HCEC 1CT (cell line): ENCODE results near the gene CORO2A.
"Not testable (repeated sequence)": the region's sequence is repeated elsewhere in the genome, so short reads cannot be mapped to it uniquely, and the experiment has no call there.

ENCODE experiments used
- DNase-seq: peaks from one replicate; pipeline ENCODE4 v3.0.0-alpha.2; 2017

CORO2A gene

DNA sequence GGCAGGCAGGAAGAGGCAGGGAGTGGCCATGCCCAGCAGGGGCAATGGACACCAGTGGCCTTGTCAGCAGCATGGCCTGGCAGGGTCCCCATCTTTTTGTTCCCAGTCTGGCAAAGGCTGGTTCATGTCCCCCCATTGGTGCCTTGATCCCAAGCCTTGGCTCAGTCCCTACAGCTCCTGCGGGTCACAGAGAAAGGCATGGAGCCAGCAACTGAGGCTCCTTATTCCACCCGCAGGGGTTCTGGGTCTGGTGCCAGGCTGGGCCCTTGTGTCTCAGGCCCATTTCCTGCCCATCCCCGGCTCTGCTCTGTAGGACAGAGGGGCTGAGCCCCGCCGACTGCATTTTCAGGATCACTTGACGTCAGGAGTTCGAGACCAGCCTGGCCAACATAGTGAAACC is 87.4 kb downstream of the CORO2A start:
- no peak for DNase-seq

DNA sequence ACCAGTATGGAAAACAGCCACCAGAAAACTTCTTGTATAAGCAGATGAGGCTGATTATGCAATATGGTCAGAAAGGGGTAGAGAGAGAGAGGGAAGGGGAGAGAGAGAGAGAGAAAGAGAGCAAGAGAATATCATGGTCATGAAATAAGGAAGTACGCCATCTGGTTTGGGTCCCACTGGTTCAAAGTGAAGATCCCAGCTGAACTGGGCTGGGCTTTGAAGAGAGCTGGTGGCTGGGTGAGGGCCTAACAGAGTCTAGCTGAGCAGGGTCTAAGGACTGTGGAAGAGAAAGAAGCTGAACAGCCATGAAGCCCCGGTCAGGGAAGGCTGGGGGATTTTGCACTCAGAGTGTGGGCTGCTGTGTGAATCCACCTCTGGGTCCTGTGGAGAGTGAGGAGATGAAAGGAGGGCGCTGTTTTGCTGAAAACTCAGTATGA is 88.0 kb downstream of the CORO2A start:
- DNase-seq: no peak

DNA sequence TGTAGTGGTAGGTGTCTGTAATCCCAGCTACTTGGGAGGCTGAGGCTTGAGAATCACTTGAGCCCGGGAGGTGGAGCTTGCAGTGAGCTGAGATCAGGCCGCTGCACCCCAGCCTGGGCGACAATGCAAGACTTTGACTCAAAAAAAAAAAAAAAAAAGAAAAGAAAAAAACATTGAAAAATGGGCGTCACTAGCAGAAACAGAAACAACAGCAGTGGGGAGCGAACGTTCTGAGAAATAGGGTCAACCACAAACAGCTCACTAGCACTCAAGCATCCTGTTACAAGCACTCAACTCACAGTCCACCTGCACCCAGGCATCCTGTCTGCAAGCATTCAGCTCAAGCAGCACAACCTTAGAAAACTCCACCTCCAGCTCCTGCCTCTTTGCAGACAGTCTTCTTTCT is 90.6 kb downstream of the CORO2A start:
- DNase-seq: no peak

DNA sequence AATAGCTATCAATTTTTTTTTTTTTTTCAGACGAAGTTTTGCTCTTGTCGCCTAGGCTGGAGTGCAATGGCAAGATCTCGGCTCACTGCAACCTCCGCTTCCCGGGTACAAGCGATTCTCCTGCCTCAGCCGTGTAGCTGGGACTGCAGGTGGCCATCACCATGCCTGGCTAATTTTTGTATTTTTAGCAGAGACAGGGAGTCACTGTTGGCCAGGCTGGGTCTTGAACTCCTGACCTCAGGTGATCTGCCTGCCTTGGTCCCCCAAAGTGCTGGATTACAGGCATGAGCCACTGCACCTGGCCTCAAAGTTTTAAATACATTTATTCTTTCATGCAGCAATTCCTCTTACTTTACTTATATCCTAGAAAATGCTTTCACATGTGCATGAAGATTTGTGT is 91.0 kb downstream of the CORO2A start:
- DNase-seq: no peak

DNA sequence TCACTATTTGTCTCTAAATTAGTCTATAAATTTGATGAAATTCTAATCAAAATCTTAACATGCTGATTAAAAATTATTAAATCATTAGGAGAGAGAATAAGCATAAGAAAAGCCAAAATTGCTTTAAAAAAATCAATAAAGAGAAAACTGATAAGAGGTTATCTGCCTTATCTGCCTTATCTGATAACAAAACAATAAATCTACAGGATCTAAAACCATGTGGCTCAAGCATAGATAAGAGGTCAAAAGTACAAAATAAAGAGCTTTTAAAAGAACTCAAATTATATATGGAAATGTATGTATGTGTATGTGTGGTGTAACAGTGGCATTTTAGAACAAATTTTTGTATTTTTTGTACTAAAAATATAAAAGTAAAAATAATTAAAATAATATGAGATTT is 92.0 kb downstream of the CORO2A start:
- no peak for DNase-seq

DNA sequence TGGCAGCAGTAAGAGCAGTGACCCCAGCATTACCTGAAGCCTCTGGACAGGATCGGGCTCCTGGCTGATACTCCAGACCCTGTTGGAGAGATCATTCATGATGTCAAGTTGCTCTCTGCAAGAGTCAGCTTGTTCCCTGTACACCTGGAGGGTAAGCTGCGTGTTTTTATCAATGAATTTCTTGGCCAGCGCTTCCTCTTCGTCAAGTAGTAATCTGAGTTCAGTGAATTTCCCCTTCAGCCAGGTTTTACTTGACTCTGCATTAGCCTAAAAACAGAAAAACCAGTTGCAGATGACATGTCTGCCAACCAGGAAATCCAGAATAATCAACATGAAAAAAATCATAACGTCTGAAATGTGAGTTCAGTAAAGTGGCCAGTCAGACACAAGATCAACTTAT is 92.5 kb downstream of the CORO2A start:
- no peak for DNase-seq

DNA sequence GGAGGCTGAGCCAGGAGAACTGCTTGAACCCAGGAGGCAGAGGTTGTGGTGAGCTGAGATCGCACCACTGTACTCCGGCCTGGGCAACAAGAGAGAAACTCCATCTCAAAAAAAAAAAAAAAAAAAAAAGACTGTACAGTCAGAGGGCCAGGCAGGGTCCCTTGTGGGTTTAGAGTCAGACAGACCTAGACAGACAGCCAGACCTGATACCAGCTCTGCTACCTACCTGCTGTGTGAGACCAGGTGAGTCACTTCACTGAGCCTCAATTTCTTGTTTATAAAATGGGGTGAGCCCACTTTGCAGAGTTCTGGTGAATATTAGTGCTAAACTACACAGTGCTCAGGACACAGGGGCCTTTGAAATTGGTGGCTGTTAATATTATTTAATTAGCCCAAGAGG is 93.1 kb downstream of the CORO2A start:
- no peak for DNase-seq

DNA sequence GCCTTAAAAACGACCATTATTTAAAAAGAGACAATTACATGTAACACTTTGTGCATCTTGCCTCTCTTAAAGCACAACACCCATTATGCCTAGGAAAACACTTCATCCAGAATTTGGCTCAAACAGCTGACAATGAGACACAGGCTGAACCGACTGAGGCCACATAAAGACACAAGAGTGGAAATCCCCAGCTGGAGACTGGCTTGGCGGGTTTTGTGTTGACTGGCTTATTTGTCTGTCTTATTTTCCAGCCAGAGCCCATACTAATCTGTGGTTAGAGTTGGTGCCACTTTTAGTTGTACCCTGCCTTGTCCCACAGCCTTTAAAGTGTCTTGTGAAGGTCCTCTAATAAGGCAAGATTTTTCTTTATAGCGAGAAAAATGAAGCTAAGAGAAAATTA is 94.6 kb downstream of the CORO2A start:
- DNase-seq: no peak

DNA sequence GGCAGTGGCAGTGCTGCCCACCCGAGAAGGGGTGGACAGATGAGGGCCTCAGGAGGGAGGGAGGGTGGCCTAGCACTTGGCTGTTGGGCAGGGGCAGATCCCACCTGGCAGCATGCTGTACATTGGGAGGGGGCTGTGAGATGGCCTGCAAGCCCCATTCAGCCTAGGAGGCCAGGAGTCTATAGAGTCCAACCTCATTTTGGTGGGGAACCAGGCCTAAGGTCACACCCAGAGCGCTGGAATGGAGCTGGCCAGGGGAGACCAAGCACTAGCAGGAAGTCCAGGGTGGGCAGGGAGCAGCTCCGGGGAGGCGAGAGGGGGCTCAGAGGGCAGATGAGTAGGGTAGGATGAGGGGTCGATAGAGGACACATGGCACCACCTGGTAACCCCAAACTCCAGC is 96.3 kb downstream of the CORO2A start:
- no peak for DNase-seq

DNA sequence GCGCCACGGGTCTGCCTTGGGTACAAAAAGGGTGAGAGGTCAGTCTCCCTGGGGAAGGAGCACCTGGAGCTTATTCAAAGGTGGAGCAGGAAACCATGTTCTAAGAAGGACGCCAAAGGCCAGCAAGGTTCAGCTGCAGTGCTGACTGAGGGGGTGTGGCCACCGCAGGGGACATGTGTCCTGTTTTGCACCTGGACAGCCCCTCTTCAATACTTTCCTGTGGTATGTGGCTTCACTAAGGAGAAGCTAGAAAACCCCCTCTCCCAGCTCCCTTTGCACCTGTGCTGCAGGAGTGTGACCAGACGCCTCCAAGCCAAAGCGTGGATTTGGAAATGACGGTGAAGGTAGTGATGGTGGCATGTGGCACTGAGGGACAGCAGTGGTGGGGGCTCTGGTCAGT is 97.0 kb downstream of the CORO2A start:
- DNase-seq: no peak

DNA sequence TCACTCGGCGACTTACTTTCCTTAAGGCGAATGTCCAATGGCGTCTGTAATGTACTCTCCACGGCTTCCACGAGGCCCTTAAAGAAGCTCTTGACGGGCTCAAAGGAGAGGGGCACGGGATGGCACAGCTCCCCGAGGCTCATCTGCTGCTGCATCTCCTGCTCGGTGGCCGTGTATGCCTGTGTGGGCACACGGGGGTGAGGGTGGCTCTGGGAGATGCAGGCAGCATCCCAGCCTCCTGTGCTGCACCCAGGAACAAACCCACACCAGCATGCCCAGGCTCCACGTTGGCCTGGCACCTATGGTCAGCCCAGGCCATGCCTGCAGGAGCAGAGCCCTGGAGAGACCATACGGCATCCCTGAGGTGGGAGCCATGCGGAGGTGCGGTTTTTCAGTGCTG is 97.6 kb downstream of the CORO2A start:
- no peak for DNase-seq

DNA sequence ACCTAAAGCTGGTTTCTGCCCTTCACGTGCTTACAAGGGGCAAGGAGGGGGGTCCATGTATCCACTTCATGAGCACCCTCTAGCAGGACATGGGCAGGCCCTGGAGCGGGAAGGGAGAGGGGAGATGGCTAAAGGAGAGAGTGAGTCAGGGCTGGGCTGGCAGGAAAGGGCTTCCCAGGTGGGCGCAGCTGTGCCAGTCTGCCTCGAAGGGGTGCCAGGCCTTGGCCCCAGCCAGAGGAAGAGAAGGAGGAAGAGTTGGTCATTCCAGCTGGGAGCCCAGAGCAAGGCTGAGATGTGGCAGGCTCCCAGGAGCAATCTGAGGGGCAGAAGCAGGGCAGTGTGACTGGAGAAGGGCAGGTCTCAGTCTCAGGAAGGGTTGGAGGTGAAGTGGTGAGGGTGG is 98.1 kb downstream of the CORO2A start:
- no peak for DNase-seq

DNA sequence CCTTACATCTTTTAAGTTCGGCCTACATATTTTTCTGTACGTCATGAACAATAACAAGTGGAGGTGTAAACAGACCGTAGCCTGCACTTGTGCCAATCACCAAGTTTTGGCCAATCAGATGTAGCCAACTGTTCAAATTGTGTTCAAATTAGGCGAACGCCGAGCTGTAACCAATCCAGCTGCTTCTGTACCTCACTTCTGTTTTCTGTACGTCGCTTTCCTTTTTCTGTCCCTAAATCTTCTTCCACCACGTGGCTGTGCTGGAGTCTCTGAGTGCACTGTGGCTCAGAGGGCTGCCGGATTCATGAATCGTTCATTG is 99.9 kb downstream of the CORO2A start:
- no peak for DNase-seq

DNA sequence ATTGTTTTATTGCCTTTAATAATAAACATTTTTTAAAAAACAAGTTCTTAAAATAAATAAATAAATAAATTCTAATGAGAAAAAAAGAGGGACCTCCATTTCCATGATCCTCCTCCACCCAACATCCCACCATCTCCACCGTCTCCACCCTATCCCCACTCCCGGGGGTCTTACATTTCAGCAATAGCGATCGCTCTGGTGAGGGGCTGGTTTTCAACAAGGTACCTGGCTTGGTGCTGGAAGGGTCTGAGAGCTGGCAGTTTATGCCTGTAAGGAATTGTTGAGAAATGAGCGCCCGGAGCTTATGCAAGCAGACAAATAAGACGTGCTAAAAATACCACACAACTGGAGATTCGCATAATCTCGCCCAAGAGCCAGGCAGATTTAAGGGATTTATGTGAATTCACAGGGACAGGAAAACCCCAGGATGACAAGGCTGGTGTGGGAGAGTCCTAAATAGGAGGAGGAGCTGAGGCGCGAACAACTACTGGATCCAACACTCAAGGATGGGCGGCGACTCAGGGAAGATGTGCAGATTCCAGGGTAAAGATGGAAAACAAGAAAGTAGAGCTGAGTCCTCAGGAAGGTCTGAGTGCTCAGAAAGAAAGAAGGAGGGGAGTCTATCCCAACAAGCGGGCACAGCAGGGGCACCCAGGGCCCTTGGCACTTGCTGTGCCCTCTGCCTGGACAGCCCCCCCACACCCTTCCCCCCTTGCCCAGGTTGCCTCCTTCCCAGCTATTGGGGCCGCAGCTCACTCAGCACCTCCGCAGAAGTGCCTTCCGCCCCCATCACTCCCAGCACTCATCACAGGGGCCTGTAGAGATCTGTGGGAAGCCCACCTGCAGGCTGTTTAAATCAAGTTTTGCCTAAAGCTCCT is 100.5 kb downstream of the CORO2A start:
- no peak for DNase-seq

DNA sequence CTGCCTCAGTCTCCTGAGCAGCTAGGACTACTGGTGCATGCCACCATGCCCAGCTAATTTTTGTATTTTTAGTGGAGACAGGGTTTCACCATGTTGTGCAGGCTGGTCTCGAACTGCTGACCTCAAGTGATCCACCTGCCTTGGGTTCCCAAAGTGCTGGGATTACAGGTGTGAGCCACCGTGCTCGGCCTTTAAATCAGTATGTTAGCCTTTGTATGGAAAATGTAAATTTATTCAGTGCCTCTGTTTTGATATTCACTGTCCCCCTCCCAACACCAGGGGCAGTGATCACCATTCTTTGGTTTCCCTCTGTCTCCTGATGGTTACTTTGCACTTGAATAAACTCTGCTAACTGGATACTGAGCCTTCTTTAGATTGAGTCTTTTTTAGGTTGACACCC is 101.8 kb downstream of the CORO2A start:
- not testable (repeated sequence) for DNase-seq

DNA sequence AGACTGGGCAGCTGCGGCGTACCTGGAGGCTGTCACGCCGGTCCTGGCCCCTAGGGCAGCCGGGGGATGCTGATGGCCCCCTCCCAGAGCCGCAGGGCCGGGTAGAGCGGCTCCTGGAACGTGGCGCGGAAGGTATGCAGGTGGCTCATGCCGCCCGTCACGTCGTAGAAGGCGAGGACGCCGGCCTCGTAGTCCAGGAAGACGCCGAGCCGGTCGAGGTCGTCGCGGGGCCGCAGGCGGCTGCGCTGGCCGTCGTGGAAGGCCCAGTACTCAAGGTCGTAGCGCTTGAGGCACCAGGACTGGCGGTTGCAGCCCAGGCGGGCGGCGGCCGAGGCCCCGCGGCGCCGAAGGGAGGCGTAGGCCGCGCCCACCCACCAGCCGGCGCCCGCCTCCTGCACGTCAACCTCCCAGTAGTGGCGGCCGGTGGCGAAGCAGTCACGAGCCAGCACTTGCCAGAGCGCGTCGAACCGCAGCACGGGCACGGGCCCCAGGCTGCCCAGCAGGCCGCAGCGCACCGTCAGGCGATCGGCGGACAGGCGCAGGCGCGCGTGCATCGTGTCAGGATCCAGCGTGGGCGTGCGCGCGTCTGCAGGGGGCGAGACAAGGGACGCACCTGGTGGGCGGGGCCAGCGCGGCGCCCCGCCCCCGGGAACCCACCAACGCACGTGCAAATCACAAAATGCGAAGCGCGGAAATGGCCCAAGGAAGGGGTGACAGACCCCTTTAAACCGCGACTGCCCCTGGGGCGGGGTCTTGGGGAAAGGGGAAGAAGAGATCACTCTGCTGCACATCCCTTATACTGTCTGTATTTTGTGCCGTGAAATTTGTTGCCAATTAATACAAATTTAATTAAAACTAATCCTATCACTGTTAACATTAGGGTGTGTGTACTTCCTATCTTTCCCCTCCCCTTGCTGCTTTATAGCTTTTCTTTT is 104.8 kb downstream of the CORO2A start:
- DNase-seq: no peak

DNA sequence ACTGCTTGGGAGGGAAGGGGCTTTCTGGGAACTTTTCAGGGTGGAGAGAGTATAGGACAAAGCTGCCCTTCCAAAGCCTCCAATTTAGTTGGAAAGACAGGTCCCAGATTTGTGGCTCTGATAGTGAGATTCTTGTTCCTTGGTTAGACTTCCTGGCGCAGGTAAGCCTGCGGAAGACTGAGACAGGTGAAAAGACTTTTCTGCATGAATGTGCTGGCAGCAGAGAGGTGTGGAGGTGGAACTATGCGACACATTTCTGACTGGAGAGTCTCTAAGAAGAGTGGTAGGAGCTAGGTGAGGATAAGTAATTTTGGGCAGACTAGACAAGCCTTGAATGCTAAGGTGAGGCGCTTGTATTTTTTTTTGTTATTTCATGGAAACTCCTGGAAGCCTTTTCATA is 106.0 kb downstream of the CORO2A start:
- DNase-seq: no peak

DNA sequence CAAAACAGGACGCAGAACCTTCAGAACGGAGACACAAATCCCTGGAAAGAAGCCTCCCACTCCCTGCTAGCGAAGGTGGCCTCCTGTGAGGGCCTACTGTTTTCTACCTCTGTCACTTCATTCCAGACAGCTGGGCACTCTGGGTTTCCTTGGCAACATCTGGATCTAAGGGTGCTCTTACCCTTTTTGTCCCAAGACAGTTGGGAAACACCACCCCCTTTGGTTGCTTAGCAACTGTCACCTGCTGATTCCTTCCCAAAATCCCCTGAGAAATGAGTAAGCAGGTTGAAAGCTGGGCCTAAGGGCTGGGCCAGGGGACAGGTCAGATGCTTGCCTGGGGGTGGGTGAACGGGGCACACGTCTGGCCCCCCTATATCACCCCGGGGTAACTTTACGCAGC is 106.5 kb downstream of the CORO2A start:
- no peak for DNase-seq

DNA sequence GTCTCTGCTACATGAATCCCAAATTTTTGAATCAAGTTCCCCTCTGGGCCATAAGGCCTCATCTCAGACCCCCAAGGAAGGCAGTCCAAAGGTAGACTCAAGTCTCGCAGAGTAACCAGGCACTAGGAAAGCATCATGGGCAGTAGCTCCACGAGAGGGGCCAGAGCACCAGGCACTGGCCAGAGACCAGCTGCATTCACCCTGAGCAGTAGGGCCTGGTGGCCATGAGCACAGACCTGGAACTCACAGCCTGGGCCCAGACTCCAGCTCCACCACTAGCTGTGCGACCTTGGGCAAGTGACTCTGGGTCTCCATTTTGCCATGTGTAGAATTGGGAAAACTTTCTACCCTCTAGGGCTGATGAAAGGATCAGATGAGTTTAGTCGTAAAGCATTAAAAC is 107.4 kb downstream of the CORO2A start:
- DNase-seq: no peak

DNA sequence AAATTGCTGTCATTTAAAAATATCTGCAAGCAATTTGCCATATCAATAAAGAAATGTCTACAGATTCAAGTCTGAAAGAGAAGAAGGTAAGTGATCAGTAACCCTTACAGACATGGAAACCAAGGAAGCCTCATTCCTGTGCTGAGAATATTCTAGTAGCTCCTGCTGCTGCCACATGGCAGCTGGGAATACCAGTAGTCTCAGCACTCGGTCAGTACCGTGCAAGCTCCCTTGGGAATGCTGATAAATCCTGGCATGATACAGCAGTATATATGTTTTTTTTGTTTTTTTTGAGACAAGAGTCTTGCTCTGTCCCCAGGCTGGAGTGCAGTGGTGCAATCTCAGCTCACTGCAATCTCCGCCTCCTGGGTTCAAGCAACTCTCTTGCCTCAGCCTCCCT is 108.0 kb downstream of the CORO2A start:
- DNase-seq: no peak

DNA sequence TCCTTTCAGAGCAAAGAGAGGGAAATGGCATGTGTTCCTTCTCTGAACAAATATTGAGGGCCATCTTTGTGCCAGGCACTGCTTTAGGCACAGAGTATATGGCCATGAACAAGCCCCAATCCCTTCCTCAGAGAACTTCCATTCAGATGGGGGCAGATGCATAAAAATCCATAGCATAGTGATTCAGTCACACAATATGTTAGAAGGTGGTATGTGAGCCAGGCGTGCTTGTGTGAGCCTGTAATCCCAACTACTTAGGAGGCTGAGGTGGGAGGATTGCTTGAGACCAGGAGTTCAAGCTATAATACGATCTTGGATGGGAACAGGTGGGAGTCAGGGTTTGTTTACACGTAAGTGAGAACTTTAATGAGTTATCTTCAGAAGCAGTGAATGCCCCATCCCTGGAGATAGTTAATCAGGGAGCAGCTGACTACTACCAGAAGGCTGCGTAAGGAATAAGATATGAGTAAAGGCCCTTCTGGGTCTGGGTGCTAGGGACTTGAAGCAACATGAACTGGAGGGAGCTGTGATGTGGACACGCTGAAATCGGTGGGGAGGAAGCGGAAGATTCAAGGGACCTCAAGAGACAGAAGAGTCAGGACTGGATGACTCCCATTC is 108.8 kb downstream of the CORO2A start:
- no peak for DNase-seq

DNA sequence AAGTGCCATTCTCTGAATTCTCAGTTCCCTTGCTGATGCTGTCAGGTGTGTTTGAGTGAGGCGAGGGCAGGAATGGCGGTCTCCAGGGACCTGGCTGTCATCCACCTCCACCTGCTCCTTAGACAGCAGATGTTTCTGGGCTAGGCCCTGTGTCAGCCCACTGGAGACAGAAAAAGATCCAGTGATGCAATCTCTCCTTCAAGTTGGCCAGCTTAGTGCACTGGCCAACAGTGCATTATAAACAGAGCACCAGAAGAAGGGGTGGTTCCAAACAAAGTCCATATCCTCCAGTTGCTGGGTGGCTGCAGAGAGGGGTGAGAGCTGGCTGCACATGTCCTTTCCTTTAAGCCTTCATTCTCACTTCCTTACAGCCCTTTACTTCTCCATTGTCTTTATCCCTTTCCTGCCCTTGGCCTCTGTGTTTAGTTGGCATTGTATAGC is 109.4 kb downstream of the CORO2A start:
- DNase-seq: no peak

DNA sequence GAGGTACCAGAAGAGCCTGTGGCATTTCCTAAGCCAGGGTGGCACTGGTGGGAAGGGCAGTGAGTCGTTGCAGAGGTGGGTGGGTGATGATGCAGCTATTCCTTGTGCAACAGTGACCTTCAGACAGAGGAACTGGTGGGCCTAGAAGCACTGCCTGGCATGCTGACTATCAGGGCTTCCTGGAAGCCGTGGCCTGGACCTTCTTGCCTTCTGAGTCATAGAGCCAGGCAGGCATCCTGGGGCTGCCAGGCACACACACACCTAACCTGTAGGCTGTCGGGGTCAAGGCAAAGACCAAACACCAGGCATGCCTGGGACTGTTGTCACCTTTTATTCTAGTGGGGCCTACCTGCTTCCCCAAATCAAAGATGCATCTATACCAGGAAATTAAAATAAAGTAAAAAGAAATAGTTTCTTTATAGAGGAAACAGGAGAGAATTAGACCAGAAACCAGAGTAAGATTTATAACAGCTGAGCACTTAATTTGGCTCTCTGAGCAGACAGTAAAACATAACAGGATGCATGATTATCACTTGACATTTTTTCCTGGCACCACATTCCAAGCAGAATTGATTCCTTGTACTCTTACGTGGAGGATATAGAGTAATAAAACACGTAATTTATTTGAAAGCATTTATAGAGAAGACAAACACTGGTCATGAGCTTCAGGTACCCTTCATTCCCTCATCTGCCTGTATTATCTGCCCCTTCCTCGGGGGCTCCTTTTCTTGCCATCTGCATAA is 110.8 kb downstream of the CORO2A start:
- peak; percentile 5 for DNase-seq
